GM12878 (cell line): ENCODE measurements around the gene CPHXL.

ENCODE experiments used
- NFYA ChIP-seq: IDR thresholded peaks from 2 replicates; pipeline ENCODE4 v1.6.1; 2011; ENCODE audit warnings: low read depth, mild to moderate bottlenecking, low read length, improper control_type of control experiment, borderline replicate concordance
- TF ChIP-seq, protein P1 (sequence below), 3 experiments: IDR thresholded peaks in 2 of 3; conservative IDR thresholded peaks in 1 of 3; 2 replicates each; pipeline ENCODE4 v1.5.1; 2011; ENCODE audit warnings: low read depth in 3 of 3, low read length in 3 of 3, mild to moderate bottlenecking in 3 of 3, control low read depth in 2 of 3, moderate library complexity in 2 of 3, inconsistent platforms in 1 of 3, mixed read lengths in 1 of 3; ENCODE audit not compliant: control insufficient read depth in 2 of 3, insufficient read depth in 1 of 3; ENCODE audit errors: extremely low read depth in 1 of 3

DNA sequence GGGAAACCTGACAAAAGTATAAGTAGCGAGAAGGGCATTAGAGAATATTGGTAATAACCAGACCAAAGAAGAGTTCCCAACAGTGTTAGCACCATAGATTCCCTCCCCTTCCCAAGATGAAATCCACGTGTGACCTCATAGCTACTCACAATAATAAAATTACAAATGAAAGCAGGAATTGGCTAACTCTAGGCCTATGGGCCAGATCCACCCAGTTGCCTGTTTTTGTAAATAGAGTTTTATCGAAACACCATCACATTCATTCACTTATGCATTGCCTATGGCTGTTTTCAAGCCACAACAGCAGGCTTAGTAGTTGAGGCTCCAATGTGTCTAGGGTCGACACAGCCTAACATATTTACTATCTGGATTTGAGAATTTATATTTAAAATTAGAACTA, 7.8 kb downstream of the CPHXL start:
- TF ChIP-seq NFYA, result no peak
- TF ChIP-seq, protein P1, sequence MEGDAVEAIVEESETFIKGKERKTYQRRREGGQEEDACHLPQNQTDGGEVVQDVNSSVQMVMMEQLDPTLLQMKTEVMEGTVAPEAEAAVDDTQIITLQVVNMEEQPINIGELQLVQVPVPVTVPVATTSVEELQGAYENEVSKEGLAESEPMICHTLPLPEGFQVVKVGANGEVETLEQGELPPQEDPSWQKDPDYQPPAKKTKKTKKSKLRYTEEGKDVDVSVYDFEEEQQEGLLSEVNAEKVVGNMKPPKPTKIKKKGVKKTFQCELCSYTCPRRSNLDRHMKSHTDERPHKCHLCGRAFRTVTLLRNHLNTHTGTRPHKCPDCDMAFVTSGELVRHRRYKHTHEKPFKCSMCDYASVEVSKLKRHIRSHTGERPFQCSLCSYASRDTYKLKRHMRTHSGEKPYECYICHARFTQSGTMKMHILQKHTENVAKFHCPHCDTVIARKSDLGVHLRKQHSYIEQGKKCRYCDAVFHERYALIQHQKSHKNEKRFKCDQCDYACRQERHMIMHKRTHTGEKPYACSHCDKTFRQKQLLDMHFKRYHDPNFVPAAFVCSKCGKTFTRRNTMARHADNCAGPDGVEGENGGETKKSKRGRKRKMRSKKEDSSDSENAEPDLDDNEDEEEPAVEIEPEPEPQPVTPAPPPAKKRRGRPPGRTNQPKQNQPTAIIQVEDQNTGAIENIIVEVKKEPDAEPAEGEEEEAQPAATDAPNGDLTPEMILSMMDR (IDR thresholded peaks at IDR 0.05 in 2 of 3, conservative IDR thresholded peaks at IDR 0.05 in 1 of 3; ENCODE audit: control insufficient read depth in 2 of 3, extremely low read depth in 1 of 3, insufficient read depth in 1 of 3, low read depth in 3 of 3, low read length in 3 of 3), result no peak
